T-helper 2 cell treated with Interferon-gamma antibody and Interleukin-4, amounts not matched to agents 100 ng/mL and 5 ng/mL, for 36 hours (primary cell): ENCODE results near the gene RFX2. TPM values are rescaled to one million over a fixed set of nuclear protein-coding genes. Genes with fewer than 3 reads are reported as not detected.

Source experiments
- intact Hi-C: fragments of 100-400 bp; cut with micrococcal nuclease; formaldehyde crosslinking; loops from one replicate; pipeline ENCODE4 v1.15.1; 2023
- total RNA-seq: library from RNA; stranded (reverse); gene quantifications from 2 replicates; pipeline ENCODE4 v1.2.3, GENCODE V29; 2022

The RFX2 gene
- total RNA-seq, 1 donor from 2014 or later = 8.1 TPM

DNA sequence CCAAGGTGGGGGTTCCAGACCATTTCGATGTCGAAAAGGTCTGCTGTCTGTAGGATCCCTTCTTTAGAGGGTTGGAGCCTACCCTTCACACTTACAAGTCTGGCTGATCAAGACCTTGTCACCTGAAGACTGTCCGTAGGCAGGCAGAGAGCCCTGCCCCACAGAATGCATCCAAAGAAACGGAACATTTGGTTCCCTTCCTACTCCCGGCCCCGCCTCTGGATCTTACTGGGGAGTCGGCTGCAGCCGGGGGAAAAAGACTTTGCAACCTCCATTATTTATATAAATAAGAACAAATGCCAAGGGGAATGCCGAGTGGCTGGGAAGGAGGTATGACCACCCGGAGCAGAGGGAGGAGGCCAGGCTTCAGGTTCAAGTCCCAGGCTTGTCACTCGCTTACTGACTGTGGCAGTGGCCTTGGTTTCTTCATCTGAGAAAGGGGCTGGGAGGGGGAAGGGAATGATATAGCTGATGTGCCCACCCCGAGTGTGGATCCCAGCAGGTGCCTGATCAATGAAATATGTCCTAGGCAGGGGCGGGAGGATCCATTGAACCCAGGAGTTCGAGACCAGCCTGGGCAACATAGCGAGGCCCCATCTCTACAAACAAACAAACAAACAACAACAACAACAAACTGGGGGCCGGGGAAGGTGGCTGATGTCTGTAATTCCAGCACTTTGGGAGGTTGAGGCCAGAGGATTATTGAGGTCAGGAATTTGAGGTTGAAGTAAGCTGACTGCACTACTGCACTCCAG lies 48.7 kb downstream of the RFX2 start:
- intact Hi-C loops = no loop called here

- intact Hi-C loops = no loop called here
Observed at GRCh38 chr19:6060600-6061375, 49.5 kb downstream of the RFX2 start.

DNA sequence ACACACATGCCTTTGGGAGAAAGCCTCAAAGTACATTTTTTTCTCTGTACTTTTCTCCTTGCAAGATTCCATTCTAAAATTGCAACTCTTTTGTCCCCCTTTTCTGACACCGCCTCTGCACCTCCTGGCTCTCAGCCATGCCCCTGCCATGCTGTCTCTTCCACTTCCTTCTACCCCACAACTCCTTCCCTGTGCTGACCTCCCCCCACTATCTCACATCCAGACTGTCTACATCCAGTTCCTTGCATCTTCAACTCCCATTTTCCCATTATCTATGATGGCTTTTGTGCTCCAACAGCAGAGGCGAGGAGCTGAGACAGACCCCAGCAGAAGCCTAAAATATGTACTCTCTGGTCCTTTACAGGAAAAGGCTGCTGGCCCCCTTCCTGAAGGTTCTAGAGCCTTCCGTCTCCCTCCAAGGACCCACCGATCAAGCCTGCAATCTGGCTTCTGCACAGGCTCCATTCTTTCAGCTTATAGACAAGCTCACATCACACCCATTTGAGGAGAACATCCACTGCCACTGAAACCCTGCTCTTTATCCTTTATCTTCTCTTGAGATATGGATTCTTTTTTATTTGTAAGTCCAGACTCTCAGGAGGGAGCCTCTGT lies 50.2 kb downstream of the RFX2 start:
- intact Hi-C loops = no loop called here

DNA sequence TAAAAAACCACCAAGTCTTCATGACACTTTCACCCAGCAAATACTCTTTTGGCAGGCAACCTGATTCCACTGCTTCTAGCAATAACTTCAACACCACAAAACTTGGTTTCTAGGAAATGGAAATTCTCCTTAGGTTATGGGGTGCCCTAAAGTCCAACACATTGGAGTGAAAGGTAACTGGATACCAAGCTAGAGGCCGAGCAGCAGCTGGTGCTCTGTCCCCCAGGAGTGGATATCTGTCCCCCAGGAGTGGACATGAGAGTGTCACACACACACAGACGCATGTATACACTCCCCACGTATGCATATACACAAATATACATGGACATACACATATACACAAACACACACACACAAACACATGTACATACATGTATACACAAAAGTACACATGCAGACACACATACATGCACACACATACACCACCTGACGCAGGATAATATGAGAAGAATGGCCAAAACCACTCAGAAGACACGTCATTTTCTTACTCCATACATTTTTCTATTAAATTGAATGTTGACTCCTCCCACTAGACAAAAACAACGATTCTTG lies 50.8 kb downstream of the RFX2 start:
- intact Hi-C loops = no loop called here

DNA sequence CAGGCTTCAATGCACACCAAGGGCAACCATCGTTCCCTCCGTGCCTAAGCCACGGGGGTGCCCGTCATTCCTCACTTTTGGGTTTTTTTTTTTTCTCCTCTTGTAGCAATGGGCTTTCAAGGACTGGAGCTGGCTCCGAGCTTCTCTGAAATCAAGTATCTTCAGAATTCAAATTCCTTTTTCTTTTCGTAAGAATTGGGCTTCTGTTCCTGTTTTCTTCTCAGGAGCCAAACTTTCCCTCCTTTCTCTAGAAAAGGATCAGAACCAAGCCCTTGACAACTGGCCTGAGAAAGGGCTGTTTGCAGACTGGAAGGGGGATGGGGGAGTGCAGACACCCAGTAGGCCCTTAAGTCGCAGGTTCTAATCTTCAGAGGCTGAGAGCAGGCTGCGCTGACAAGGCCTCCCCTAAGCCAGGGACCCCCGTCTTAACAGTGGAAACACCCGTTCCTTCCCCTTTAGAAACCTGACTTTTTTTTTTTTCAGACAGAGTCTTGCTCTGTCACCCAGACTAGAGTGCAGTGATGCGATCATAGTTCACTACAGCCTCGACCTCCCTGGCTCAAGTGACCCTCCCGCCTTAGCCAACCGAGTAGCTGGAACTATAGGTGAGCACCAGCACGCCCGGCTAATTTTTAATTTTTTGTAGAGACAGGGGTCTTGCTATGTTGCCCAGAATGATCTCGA lies 51.6 kb downstream of the RFX2 start:
- intact Hi-C loops = no loop called here

GRCh38 chr19:6057651-6058517 lies 52.4 kb downstream of the RFX2 start:
- intact Hi-C loops = no loop called here

DNA sequence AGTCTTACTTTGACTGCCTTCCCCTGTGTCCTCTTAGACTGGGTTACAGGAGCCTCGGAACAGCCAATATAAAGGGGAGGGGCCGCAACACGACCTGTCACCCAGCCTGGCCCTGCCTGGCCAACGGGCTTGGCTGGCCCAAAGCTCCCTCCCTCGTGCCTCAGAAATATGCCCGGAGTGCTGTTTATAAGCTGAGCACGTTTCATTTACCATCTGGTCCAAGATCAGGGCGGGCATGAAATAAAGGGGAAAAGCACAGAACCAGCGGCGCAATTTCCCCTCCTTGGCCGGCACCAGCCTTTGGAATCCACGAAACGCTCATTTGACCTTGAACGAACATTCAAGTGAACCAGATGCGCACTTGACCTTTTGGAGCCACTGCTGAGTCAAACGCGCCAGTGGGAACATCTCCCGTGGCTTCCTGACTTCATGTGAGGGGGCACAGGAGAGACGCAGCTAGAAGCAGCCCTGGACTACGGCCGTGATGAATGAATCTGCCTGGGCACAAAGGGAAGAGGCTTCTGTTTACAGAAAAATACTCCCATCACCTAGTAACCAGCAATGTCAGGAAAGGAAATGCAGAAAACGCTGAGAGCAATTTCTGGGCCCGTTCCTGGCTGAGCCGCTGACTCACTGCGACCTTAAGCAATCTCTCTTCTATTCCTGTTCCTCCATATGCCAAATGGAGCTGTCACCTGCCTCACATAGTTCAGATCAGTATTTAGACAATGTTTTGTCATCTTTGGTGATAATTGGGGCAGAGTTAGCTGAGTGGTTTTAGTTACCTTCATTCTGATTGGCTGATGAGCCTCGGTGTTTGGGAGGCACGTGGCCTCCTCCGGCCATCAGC lies 53.3 kb downstream of the RFX2 start:
- intact Hi-C loops = no loop called here

GRCh38 chr19:6056282-6056741 lies 54.0 kb downstream of the RFX2 start:
- intact Hi-C loops = no loop called here

GRCh38 chr19:6055013-6055795 lies 55.1 kb downstream of the RFX2 start:
- intact Hi-C loops = no loop called here

- intact Hi-C loops = loop anchor here (1.0 kb wide), 1 partner anchor 76 kb away; no protein-coding TSS in a partner anchor
Observed at GRCh38 chr19:6048793-6049405, 61.4 kb downstream of the RFX2 start.

GRCh38 chr19:6048348-6048747 lies 62.0 kb downstream of the RFX2 start:
- intact Hi-C loops = no loop called here

DNA sequence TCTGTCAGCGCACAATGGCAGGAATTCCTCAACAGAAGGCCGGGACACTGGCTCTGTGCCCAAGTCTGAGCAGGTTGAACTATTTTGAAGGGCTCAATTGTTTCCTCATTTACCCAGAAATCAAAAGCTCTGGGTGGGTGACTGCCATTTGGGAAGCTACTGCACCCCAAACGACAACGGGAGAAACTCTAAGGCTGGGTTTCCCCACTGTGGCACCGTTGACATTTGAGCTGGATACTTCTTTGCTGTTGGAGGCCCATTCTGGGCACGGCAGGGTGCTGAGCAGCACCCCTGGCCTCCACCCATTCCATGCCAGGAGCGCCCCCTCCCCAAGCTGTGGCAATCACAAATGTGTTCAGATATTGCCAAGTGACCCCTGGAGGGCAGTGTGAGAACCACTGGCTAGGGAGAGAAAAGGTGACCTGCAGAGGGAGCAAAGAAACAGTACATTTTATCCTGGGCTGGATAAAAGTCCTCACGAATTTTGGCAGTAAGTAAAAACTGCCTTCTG lies 62.5 kb downstream of the RFX2 start:
- intact Hi-C loops = no loop called here

DNA sequence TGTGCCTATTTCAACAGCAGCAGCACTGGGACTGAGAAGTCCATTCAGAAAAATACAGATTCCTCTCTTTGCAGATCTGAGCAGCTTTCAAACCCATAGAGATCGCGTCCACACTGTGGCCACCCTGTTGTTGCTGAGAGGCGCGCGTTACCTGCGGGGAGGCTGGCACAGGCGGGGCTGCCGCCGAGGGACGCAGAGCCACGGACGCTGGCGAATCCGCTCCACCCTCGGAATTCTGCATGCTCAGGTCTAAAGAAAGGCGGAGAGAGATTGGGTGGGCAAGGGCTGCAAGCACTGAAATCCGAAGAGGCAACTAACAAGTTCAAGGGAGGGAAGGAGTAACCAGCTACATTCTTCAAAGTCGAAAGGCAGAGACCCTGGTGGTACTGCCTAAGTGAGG lies 63.0 kb downstream of the RFX2 start:
- intact Hi-C loops = no loop called here

GRCh38 chr19:6045108-6045507 lies 65.2 kb downstream of the RFX2 start:
- intact Hi-C loops = no loop called here

DNA sequence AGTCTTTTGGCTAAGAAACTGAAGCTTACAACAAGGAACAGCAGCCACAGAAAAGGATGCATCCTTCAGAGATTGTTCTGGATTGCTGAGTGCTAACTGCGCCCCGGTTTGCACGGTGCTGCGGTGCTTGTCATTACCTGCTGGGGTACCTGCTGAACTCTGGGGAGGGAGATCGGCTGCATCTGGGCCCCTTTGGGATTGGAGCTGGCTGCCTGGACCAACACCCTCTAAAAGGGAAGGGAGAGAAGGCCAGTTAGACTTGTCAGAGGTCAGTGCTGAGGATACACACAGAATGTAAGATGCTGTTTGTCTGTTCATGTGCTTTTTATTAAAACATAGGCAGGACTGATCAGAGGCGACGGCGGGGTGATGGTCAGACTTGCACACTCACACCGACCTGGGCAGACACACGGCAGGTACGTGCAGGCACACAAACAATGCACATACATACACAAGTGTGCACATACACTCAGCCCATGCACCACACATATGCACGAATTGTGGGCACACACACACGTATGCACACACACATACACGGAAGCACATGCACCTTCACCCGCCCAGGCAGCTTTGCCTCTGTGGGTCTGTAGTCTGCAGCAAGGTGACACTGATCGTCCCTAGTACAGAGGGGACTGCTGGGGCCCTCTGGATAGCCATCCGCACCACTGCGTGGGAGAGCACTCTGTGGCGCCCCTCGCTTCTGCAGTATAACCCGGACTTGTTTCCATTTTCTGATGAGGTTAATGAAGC lies 66.1 kb downstream of the RFX2 start:
- intact Hi-C loops = no loop called here

DNA sequence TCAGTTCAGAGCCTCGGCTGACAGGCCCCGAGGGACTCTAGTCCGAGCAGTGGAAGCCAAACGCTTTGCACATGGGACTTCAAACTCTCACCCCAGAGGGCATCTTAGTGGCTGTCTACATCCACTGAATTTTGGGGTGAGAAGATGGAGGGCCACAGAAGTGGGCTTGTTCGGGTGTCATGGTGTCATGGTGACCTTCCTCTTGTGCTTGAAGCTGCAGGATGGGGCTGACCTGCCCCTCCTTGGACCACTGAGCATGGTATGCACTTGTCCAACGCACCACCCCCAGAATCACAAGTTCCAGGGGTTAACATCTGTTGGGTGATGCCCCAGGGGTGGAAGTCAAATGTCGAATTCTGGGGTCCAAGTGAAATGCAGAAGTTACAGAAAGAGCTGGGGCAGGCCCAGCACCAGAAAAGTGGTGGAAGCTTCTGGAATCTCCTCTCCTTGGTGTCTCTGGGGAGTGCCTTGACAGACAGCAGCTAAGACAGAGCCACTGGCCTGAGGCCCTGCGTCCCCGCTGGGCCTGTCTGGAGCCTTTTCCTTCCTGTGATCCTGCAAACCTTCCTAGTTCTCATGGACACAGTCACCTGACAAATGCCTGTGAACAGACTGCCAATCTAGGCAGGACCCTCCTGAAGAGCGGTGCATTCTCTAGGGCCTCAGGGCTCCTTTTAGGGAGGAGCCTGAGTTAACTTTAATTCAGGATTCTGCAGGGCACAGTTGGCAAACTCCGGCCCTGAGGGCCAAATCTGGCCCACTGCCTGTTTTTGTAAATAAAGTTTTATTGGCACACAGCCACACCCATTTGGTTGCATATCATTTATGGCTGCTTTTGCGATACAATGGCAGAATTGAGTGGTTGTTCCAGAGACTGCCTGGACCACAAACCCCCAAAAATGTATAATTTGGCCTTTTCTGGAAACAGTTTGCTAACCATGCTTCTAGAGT lies 67.2 kb downstream of the RFX2 start:
- intact Hi-C loops = no loop called here
